Endothelial cell of umbilical vein (primary cell): ENCODE measurements around the gene EXOC3. TPM values are rescaled to one million over a fixed set of nuclear protein-coding genes. Genes with fewer than 3 reads are reported as not detected.

Source experiments
- BruUV-seq: library from RNA; stranded (reverse); fragments of 400-500 nt; replicated peaks from 2 replicates; lab custom pipeline; 2021; lab: Mats Ljungman, UMichigan
- CTCF ChIA-PET: fragments of 300-600, 350-600 bp; sonication (Branson Sonifier 250); formaldehyde crosslinking; loops from one replicate; lab custom pipeline; 2021; ENCODE audit warnings: antibody characterized with exemption, inconsistent platforms; lab: Charles Lee
- POLR2A ChIA-PET: fragments of 300-600, 350-600 bp; sonication (Branson Sonifier 250); formaldehyde crosslinking; loops from one replicate; lab custom pipeline; 2021; ENCODE audit warnings: antibody characterized with exemption, inconsistent platforms; lab: Charles Lee
- DNase-seq: peaks from one replicate; pipeline ENCODE4 v3.0.0-alpha.2; 2011; ENCODE audit warnings: low read depth, low spot score
- FAIRE-seq: peaks from 2 replicates; lab custom pipeline; 2011; peaks lifted over from hg19 to GRCh38; lab: Jason Lieb, UNC
- H2AFZ ChIP-seq: 2 replicates; pipeline ENCODE4 v1.6.0; 2012; ENCODE audit warnings: low read depth, low read length, control low read depth, inconsistent platforms
- H3K27ac ChIP-seq: 2 replicates; pipeline ENCODE4 v1.5.1; 2011; ENCODE audit warnings: low read depth, mild to moderate bottlenecking, control low read depth, low read length, moderate library complexity; ENCODE audit not compliant: insufficient read depth
- H3K27me3 ChIP-seq, 2 experiments: 2 replicates each; pipeline versions ENCODE4 v1.6.0 to v1.6.1; 2011; ENCODE audit warnings: low read length in 2 of 2, mixed read lengths in 1 of 2; ENCODE audit not compliant: control insufficient read depth in 2 of 2, insufficient read depth in 2 of 2
- H3K36me3 ChIP-seq, 2 experiments: 2 replicates in 1 of 2; 3 replicates in 1 of 2; pipeline ENCODE4 v1.5.1; 2011; ENCODE audit warnings: low read length in 2 of 2, mild to moderate bottlenecking in 1 of 2, moderate library complexity in 1 of 2; ENCODE audit not compliant: control insufficient read depth in 2 of 2, insufficient read depth in 2 of 2; ENCODE audit errors: extremely low read depth in 1 of 2
- H3K4me1 ChIP-seq: 3 replicates; pipeline ENCODE4 v1.5.1; 2011; ENCODE audit warnings: mild to moderate bottlenecking, low read length; ENCODE audit not compliant: control insufficient read depth, insufficient read depth; ENCODE audit errors: extremely low read depth
- H3K4me2 ChIP-seq: 2 replicates; pipeline ENCODE4 v1.6.1; 2011; ENCODE audit warnings: low read length, control low read depth, mixed read lengths; ENCODE audit not compliant: insufficient read depth
- H3K4me3 ChIP-seq, 3 experiments: fragments of 200-600 bp in 1 of 3; sonication (generic), shearing (Covaris generic) in 1 of 3; replicated peaks in 1 of 3; 2 replicates each; pipeline ENCODE4 v1.5.1; 2011 to 2016; ENCODE audit warnings: control low read depth in 3 of 3, low read length in 3 of 3, mild to moderate bottlenecking in 2 of 3, inconsistent platforms in 1 of 3, low read depth in 1 of 3, moderate library complexity in 1 of 3; ENCODE audit not compliant: insufficient read depth in 1 of 3
- H3K79me2 ChIP-seq: 2 replicates; pipeline ENCODE4 v1.6.0; 2012; ENCODE audit warnings: low read length, inconsistent platforms; ENCODE audit not compliant: control insufficient read depth, insufficient read depth
- H3K9ac ChIP-seq: replicated peaks from 2 replicates; pipeline ENCODE3; 2011; ENCODE audit warnings: low read length, control low read depth; ENCODE audit not compliant: insufficient read depth; ENCODE audit errors: extremely low read depth
- H3K9me1 ChIP-seq: replicated peaks from 3 replicates; pipeline ENCODE4 v1.6.0; 2011; ENCODE audit warnings: mild to moderate bottlenecking, low read length; ENCODE audit not compliant: control insufficient read depth, insufficient read depth; ENCODE audit errors: extremely low read depth
- H3K9me3 ChIP-seq: replicated peaks from 2 replicates; pipeline ENCODE4 v1.5.1; 2012; ENCODE audit warnings: low read length, inconsistent platforms; ENCODE audit not compliant: control insufficient read depth, insufficient read depth
- H4K20me1 ChIP-seq: replicated peaks from 2 replicates; pipeline ENCODE3; 2011; ENCODE audit warnings: mild to moderate bottlenecking, low read length; ENCODE audit not compliant: control insufficient read depth, insufficient read depth; ENCODE audit errors: extremely low read depth
- EZH2 ChIP-seq: IDR thresholded peaks from 2 replicates; pipeline ENCODE4 v1.6.1; 2012; ENCODE audit warnings: borderline replicate concordance, low read depth, mild to moderate bottlenecking, moderate library complexity, low read length, inconsistent platforms; ENCODE audit not compliant: severe bottlenecking
- FOS ChIP-seq: IDR thresholded peaks from 2 replicates; pipeline ENCODE4 v1.6.1; 2011; ENCODE audit warnings: mild to moderate bottlenecking, low read length, moderate library complexity, borderline replicate concordance; ENCODE audit not compliant: insufficient read depth
- GATA2 ChIP-seq: IDR thresholded peaks from 2 replicates; pipeline ENCODE4 v1.7.0; 2011; ENCODE audit warnings: low read depth, mild to moderate bottlenecking, moderate library complexity, mixed read lengths, low read length; ENCODE audit not compliant: insufficient read length, insufficient read depth
- JUN ChIP-seq: IDR thresholded peaks from 2 replicates; pipeline ENCODE4 v1.6.1; 2011; ENCODE audit warnings: borderline replicate concordance, low read depth; ENCODE audit not compliant: insufficient read length, insufficient read depth
- MYC ChIP-seq: IDR thresholded peaks from one replicate; pipeline ENCODE4 v1.6.1; 2011; ENCODE audit warnings: mild to moderate bottlenecking, low read depth, low read length
- POLR2A ChIP-seq: IDR thresholded peaks from 2 replicates; pipeline ENCODE4 v1.6.1; 2012; ENCODE audit warnings: low read depth, mild to moderate bottlenecking, control low read depth, low read length
- POLR2AphosphoS5 ChIP-seq: IDR thresholded peaks from 2 replicates; pipeline ENCODE4 v1.6.1; 2012; ENCODE audit warnings: low read depth, mild to moderate bottlenecking, control low read depth, low read length, moderate library complexity; ENCODE audit not compliant: insufficient read depth
- dilution Hi-C: fragments of 300-500 bp; cut with MboI; formaldehyde crosslinking; loops from one replicate; pipeline ENCODE4 v1.15.0; 2019; ENCODE audit warnings: low sequenced_read_pairs; ENCODE audit not compliant: extremely low pct_ligation_motif_present
- intact Hi-C: fragments of 100-400 bp; cut with micrococcal nuclease; formaldehyde crosslinking; loops from one replicate; pipeline ENCODE4 v1.10.0; 2022
- polyA plus RNA-seq, 4 experiments: library from polyadenylated mRNA; depleted of rRNA in 3 of 4; stranded (reverse) in 3 of 4; unstranded in 1 of 4; fragments of >200 nt; gene quantifications; 2 replicates each; pipeline versions ENCODE4 v1.2.1 to v1.2.3, GENCODE V29; 2011 to 2012; ENCODE audit warnings: missing spikeins in 1 of 4
- total RNA-seq: library from RNA; stranded (reverse); gene quantifications from 2 replicates; pipeline ENCODE4 v1.2.3, GENCODE V29; 2021
- TF ChIP-seq, protein P1 (sequence below): IDR thresholded peaks from 2 replicates; pipeline ENCODE4 v1.6.1; 2011; ENCODE audit not compliant: insufficient read depth, insufficient read length
- TF ChIP-seq, protein P2 (sequence below), 2 donors: IDR thresholded peaks; 1 replicate in 1 of 2; 2 replicates in 1 of 2; pipeline ENCODE4 v1.5.1; 2011; ENCODE audit warnings: low read length in 2 of 2, mild to moderate bottlenecking in 2 of 2, moderate library complexity in 2 of 2, control low read depth in 1 of 2, inconsistent platforms in 1 of 2, low read depth in 1 of 2; ENCODE audit not compliant: insufficient read depth in 1 of 2; ENCODE audit errors: extremely low read depth in 1 of 2

EXOC3 gene
- total and polyA plus RNA-seq, 2 donors (not counting 3 experiments of a cell fraction or from before 2014, with no cell fraction given), result 26.4 to 52.9 TPM

DNA sequence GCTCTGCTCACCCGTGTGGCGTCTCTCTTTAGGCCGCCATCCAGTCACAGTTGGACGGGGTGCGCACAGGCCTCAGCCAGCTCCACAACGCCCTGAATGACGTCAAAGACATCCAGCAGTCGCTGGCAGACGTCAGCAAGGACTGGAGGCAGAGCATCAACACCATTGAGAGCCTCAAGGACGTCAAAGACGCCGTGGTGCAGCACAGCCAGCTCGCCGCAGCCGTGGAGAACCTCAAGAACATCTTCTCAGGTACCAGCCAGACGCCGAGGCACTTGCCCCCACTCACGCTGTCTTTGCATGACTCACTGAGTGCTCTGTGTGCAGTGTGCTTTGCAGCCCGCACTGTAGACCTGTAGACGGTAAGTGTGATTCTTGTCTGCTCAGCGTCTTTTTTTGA is 4.5 kb downstream of the EXOC3 start:
- no TSS peak for BruUV-seq
- dilution Hi-C loops (no loop called here), intact Hi-C loops (no loop called here)
- Histone ChIP-seq H3K4me2 (no peak overlapping the region), H3K9me3 (no peaks in the 10 kb centered on the region), H3K36me3 (peaks cover 5 to 15% of the 10 kb centered on the region in 2 experiments), H3K27me3 (no peaks in the 10 kb centered on the region), H3K9ac (no peak overlapping the region), H3K27ac (no peak overlapping the region), H3K79me2 (peaks cover 12% of the 10 kb centered on the region), H2AFZ (no peak overlapping the region), H4K20me1 (no peaks in the 10 kb centered on the region), H3K4me1 (peaks cover 6% of the 10 kb centered on the region), H3K4me3 (no peak overlapping the region), H3K9me1 (no peaks in the 10 kb centered on the region)
- ChIA-PET CTCF (interaction anchor here (0.7 to 3.7 kb wide), 23 partner anchors 8 to 1197 kb away, joined by 3 to 38 read pairs (median 4); partner anchors contain the start of genes AHRR and LRRC14B), POLR2A (no interaction called here)
- DNase-seq (no peak), FAIRE-seq (no peak)
- no peak for TF ChIP-seq POLR2AphosphoS5
- TF ChIP-seq, protein P1, sequence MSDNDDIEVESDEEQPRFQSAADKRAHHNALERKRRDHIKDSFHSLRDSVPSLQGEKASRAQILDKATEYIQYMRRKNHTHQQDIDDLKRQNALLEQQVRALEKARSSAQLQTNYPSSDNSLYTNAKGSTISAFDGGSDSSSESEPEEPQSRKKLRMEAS, result no peak
- TF ChIP-seq GATA2, result no peak
- no peak for TF ChIP-seq FOS
- TF ChIP-seq POLR2A, result no peak
- TF ChIP-seq, protein P2, sequence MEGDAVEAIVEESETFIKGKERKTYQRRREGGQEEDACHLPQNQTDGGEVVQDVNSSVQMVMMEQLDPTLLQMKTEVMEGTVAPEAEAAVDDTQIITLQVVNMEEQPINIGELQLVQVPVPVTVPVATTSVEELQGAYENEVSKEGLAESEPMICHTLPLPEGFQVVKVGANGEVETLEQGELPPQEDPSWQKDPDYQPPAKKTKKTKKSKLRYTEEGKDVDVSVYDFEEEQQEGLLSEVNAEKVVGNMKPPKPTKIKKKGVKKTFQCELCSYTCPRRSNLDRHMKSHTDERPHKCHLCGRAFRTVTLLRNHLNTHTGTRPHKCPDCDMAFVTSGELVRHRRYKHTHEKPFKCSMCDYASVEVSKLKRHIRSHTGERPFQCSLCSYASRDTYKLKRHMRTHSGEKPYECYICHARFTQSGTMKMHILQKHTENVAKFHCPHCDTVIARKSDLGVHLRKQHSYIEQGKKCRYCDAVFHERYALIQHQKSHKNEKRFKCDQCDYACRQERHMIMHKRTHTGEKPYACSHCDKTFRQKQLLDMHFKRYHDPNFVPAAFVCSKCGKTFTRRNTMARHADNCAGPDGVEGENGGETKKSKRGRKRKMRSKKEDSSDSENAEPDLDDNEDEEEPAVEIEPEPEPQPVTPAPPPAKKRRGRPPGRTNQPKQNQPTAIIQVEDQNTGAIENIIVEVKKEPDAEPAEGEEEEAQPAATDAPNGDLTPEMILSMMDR (IDR thresholded peaks at IDR 0.05; ENCODE audit: extremely low read depth in 1 of 2, insufficient read depth in 1 of 2, low read depth in 1 of 2, low read length in 2 of 2), result no peak
- TF ChIP-seq JUN, result no peak
- TF ChIP-seq MYC, result no peak
- TF ChIP-seq EZH2, result no peak
